CD4-positive, alpha-beta memory T cell (primary cell): ENCODE results near the gene DYNC1I1. TPM values are rescaled to one million over a fixed set of nuclear protein-coding genes. Genes with fewer than 3 reads are reported as not detected.

Experiments
- CTCF ChIA-PET: fragments of 350-600 bp; sonication (Branson Sonifier 250); formaldehyde crosslinking; loops from one replicate; lab custom pipeline; 2021; ENCODE audit warnings: inconsistent platforms; ENCODE audit not compliant: partially characterized antibody; lab: Charles Lee
- POLR2A ChIA-PET: fragments of 350-600 bp; sonication (Branson Sonifier 250); formaldehyde crosslinking; loops from one replicate; lab custom pipeline; 2021; ENCODE audit not compliant: partially characterized antibody; lab: Charles Lee
- DNase-seq, 5 donors: peaks; one replicate each; pipeline versions ENCODE4 v3.0.0 to v3.0.0-alpha.2; 2020 to 2022; ENCODE audit warnings: mixed read lengths in 1 of 5
- H3K27ac ChIP-seq: one replicate; pipeline ENCODE4 v1.7.0; 2013; ENCODE audit warnings: low read depth, low read length
- H3K27me3 ChIP-seq: 2 replicates; pipeline ENCODE4 v1.7.0; 2013; ENCODE audit warnings: mild to moderate bottlenecking, low read length, moderate library complexity; ENCODE audit not compliant: insufficient read depth
- H3K36me3 ChIP-seq: 2 replicates; pipeline ENCODE4 v1.7.0; 2013; ENCODE audit warnings: mild to moderate bottlenecking, low read length, moderate library complexity; ENCODE audit not compliant: insufficient read depth
- H3K4me1 ChIP-seq: 2 replicates; pipeline ENCODE4 v1.7.0; 2013; ENCODE audit warnings: mild to moderate bottlenecking, low read length, moderate library complexity; ENCODE audit not compliant: insufficient read depth
- H3K4me3 ChIP-seq, 2 donors: one replicate each; pipeline ENCODE4 v1.7.0; 2013; ENCODE audit warnings: low read length in 2 of 2, mild to moderate bottlenecking in 1 of 2
- H3K9me3 ChIP-seq, 2 donors: one replicate each; pipeline ENCODE4 v1.7.0; 2013; ENCODE audit warnings: low read length in 2 of 2, control low read depth in 1 of 2; ENCODE audit not compliant: control insufficient read depth in 1 of 2
- H3K27ac Mint-ChIP-seq, 7 donors: one replicate each; pipeline ENCODE4 v1.8.0; 2020 to 2021; ENCODE audit warnings: mixed read lengths in 7 of 7, mild to moderate bottlenecking in 6 of 7, inconsistent platforms in 3 of 7, moderate library complexity in 3 of 7
- H3K27me3 Mint-ChIP-seq, 2 donors: one replicate each; pipeline ENCODE4 v1.8.0; 2020 to 2021; ENCODE audit warnings: mixed read lengths in 2 of 2
- H3K36me3 Mint-ChIP-seq, 2 donors: one replicate each; pipeline ENCODE4 v1.8.0; 2020 to 2021; ENCODE audit warnings: mixed read lengths in 2 of 2, inconsistent platforms in 1 of 2, mild to moderate bottlenecking in 1 of 2
- H3K4me1 Mint-ChIP-seq, 4 donors: one replicate each; pipeline ENCODE4 v1.8.0; 2020 to 2021; ENCODE audit warnings: mixed read lengths in 4 of 4, mild to moderate bottlenecking in 1 of 4
- H3K4me3 Mint-ChIP-seq, 8 donors: one replicate each; pipeline ENCODE4 v1.8.0; 2020 to 2021; ENCODE audit warnings: mixed read lengths in 8 of 8, mild to moderate bottlenecking in 7 of 8, moderate library complexity in 6 of 8, inconsistent platforms in 3 of 8
- H3K9me3 Mint-ChIP-seq, 8 donors: one replicate each; pipeline ENCODE4 v1.8.0; 2020 to 2021; ENCODE audit warnings: mixed read lengths in 8 of 8, mild to moderate bottlenecking in 5 of 8, inconsistent platforms in 3 of 8, moderate library complexity in 1 of 8
- intact Hi-C: fragments of 100-400 bp; cut with micrococcal nuclease; formaldehyde crosslinking; loops from one replicate; pipeline ENCODE4 v1.15.1; 2023
- polyA plus RNA-seq, 2 donors: library from polyadenylated mRNA; unstranded; fragments of 300-500 nt; fragmentation: Illumina TruSeq; gene quantifications; one replicate each; pipeline ENCODE4 v1.2.3, GENCODE V29; 2021
- total RNA-seq, 2 experiments: library from RNA; stranded (reverse); gene quantifications; one replicate each; pipeline ENCODE4 v1.2.3, GENCODE V29; 2021

DYNC1I1 gene
- total and polyA plus RNA-seq, 4 experiments from 2014 or later = 0.33 TPM; not detected in 3

DNA sequence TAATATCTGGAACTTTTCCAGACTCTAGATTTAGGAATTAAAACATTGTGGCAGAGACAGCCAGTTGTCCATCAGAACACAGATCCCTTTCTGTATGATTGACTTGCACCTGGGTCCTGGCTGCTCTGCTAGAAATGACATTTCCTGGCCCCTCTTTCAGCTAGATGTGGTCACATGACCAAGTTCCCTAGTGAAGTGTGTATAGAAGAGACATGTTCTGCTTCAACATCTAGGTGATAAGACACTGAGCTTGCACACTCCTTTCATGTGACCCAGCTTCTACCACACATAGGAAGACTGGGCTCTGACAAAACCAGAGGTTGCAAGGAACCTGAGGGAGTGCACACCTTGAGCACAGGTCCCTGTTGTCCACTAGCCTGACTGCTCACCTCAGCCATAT is 22.8 kb upstream of the DYNC1I1 start:
- no peaks in the 10 kb centered on the region for H3K36me3 Mint-ChIP-seq
- peaks cover 0 to 5% (median 0%) of the 10 kb centered on the region in 8 donors for H3K9me3 Mint-ChIP-seq
- no peak overlapping the region for H3K27ac Mint-ChIP-seq
- Histone ChIP-seq H3K4me3 (no peak overlapping the region), H3K4me1 (no peaks in the 10 kb centered on the region), H3K36me3 (no peaks in the 10 kb centered on the region), H3K27me3 (no peaks in the 10 kb centered on the region), H3K27ac (no peak overlapping the region), H3K9me3 (no peaks in the 10 kb centered on the region)
- no peaks in the 10 kb centered on the region for H3K4me1 Mint-ChIP-seq
- H3K4me3 Mint-ChIP-seq = no peak overlapping the region
- ChIA-PET POLR2A (no interaction called here), CTCF (no interaction called here)
- intact Hi-C loops = no loop called here
- DNase-seq = no peak
- peaks cover 0 to 2% of the 10 kb centered on the region in 2 donors for H3K27me3 Mint-ChIP-seq

DNA sequence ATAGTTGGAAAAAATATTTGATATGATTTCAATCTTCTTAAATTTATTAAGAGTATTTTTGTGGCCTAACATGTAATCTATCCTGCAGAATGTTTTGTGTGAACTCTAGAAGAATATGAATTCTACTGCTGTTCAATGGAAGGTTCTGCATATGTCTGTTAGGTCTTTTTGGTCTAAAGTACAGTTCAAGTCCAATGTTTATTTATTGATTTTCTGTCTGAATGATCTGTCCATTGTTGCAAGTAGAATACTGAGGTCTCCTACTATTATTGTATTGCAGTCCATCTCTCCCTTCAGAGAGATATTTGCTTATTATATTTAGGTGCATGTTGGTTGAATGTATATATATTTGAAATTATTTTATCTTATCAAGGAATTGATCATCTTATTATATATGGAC is 18.9 kb upstream of the DYNC1I1 start:
- Mint-ChIP-seq H3K4me3 (no peak overlapping the region), H3K4me1 (no peaks in the 10 kb centered on the region), H3K36me3 (no peaks in the 10 kb centered on the region), H3K9me3 (peaks cover 0 to 5% (median 2%) of the 10 kb centered on the region in 8 donors), H3K27ac (no peak overlapping the region), H3K27me3 (peaks cover 0 to 4% of the 10 kb centered on the region in 2 donors)
- no peak for DNase-seq
- no peaks in the 10 kb centered on the region for H3K9me3 ChIP-seq
- intact Hi-C loops = no loop called here
- no peaks in the 10 kb centered on the region for H3K4me1 ChIP-seq
- POLR2A ChIA-PET = no interaction called here
- CTCF ChIA-PET = no interaction called here
- no peak overlapping the region for H3K27ac ChIP-seq
- H3K36me3 ChIP-seq = no peaks in the 10 kb centered on the region
- H3K27me3 ChIP-seq = no peaks in the 10 kb centered on the region
- H3K4me3 ChIP-seq = no peak overlapping the region

DNA sequence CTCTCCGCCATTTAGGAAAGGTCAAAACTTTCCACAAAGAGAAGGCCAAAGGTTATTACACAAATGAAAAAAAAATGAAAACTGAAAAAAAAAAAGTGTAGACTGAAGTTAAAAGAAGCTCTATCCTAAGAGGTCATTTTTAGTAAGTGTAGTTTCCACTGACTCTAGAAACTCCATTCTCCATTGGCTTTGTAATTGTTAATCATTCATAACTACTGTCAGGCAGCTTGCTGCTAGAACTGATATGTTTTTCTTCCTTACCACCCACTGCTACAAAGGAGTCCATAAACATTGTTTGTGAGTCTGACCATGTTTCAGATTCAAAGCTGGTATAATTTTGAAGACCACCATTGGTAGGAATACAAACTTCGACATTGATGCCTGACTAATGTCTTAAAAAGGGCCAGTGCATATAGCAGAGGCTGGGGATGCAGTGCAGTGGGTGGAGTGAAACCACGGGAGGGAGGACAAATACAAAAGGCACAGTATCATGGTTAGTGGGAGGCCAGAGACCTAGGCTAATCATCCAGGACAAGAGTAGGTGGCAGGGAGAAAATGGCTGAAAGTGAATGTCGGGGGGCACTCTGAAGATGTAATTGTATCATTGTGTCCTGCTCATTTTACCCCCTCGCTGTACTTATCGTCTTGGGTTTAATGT is 16.9 kb upstream of the DYNC1I1 start:
- no peak overlapping the region for H3K27ac Mint-ChIP-seq
- H3K27me3 Mint-ChIP-seq = peaks cover 0 to 4% of the 10 kb centered on the region in 2 donors
- no peak for DNase-seq
- ChIA-PET POLR2A (no interaction called here), CTCF (no interaction called here)
- H3K9me3 Mint-ChIP-seq = peaks cover 0 to 5% (median 2%) of the 10 kb centered on the region in 8 donors
- no peaks in the 10 kb centered on the region for H3K9me3 ChIP-seq
- H3K4me3 Mint-ChIP-seq = no peak overlapping the region
- no peaks in the 10 kb centered on the region for H3K36me3 ChIP-seq
- no peak overlapping the region for H3K27ac ChIP-seq
- H3K4me1 Mint-ChIP-seq = no peaks in the 10 kb centered on the region
- intact Hi-C loops = no loop called here
- H3K4me1 ChIP-seq = no peaks in the 10 kb centered on the region
- no peaks in the 10 kb centered on the region for H3K27me3 ChIP-seq
- no peaks in the 10 kb centered on the region for H3K36me3 Mint-ChIP-seq
- H3K4me3 ChIP-seq = no peak overlapping the region

DNA sequence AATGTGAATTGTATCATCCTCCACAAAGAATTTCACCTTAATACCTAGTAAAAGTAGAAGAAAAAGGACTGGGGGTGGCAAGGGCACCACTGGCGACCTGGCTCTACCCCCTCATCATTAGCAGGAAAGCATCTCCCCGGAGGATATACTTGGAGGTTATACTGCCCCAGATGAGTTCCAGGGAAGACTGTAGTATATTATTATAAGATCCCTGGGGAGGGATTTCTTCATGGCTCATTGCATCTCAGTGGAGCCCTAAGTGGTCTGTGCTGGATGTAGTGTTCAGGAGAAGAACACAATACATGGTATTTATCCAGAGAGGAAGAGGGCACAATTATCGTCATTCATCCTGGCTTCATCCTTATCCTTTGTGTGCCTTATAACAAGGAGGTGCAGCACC is 14.2 kb upstream of the DYNC1I1 start:
- no peaks in the 10 kb centered on the region for H3K27me3 ChIP-seq
- no peak overlapping the region for H3K27ac ChIP-seq
- DNase-seq = no peak
- no peaks in the 10 kb centered on the region for H3K4me1 ChIP-seq
- POLR2A ChIA-PET = no interaction called here
- no peaks in the 10 kb centered on the region for H3K4me1 Mint-ChIP-seq
- no peaks in the 10 kb centered on the region for H3K9me3 ChIP-seq
- H3K36me3 Mint-ChIP-seq = no peaks in the 10 kb centered on the region
- peaks cover 0 to 2% of the 10 kb centered on the region in 2 donors for H3K27me3 Mint-ChIP-seq
- no peak overlapping the region for H3K27ac Mint-ChIP-seq
- no peak overlapping the region for H3K4me3 Mint-ChIP-seq
- no peak overlapping the region for H3K4me3 ChIP-seq
- intact Hi-C loops = no loop called here
- H3K9me3 Mint-ChIP-seq = peaks cover 0 to 4% (median 3%) of the 10 kb centered on the region in 8 donors
- no peaks in the 10 kb centered on the region for H3K36me3 ChIP-seq
- CTCF ChIA-PET = no interaction called here

DNA sequence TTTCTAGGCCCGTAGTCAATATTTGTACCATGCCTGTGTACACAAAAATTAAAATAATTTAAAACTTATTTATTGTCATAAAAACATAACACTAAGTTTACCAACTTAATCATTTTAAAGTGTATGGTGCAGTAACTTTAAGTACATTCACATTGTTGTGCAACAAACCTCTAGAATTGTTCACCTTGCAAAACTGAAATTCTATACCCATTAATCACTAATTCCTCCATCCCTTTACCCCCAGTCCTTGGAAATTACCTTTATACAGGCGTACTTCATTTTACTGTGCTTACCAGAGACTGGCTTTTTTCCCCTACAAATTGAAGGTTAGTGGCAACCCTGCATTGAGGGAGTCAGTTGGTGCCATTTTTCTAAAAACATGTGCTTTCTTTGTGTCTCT is 6.3 kb upstream of the DYNC1I1 start:
- ChIA-PET POLR2A (no interaction called here), CTCF (no interaction called here)
- Histone ChIP-seq H3K9me3 (no peaks in the 10 kb centered on the region), H3K27me3 (no peaks in the 10 kb centered on the region), H3K4me1 (no peaks in the 10 kb centered on the region), H3K4me3 (no peak overlapping the region), H3K36me3 (no peaks in the 10 kb centered on the region), H3K27ac (no peak overlapping the region)
- peaks cover 0 to 4% (median under 1%) of the 10 kb centered on the region in 8 donors for H3K9me3 Mint-ChIP-seq
- intact Hi-C loops = no loop called here
- no peak overlapping the region for H3K4me3 Mint-ChIP-seq
- H3K27me3 Mint-ChIP-seq = no peaks in the 10 kb centered on the region
- H3K27ac Mint-ChIP-seq = no peak overlapping the region
- no peaks in the 10 kb centered on the region for H3K36me3 Mint-ChIP-seq
- no peaks in the 10 kb centered on the region for H3K4me1 Mint-ChIP-seq
- no peak for DNase-seq

DNA sequence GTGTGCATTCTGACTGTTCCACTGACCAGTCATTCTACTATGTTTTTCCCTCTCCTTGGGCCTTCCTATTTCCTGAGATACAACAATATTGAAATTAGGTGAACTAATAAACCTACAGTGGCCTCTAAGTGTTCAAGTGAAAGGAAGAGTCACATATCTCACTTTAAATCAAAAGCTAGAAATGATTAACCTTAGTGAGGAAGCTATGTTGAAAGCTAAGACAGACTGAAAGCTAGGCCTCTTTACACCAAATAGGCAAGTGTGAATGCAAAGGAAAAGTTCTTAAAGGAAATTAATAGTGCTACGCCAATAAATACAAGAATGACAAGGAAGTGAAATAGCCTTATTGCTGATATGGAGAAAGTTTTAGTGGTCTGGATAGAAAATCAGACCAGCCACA is 5.7 kb upstream of the DYNC1I1 start:
- H3K4me3 Mint-ChIP-seq = no peak overlapping the region
- ChIA-PET POLR2A (no interaction called here), CTCF (no interaction called here)

DNA sequence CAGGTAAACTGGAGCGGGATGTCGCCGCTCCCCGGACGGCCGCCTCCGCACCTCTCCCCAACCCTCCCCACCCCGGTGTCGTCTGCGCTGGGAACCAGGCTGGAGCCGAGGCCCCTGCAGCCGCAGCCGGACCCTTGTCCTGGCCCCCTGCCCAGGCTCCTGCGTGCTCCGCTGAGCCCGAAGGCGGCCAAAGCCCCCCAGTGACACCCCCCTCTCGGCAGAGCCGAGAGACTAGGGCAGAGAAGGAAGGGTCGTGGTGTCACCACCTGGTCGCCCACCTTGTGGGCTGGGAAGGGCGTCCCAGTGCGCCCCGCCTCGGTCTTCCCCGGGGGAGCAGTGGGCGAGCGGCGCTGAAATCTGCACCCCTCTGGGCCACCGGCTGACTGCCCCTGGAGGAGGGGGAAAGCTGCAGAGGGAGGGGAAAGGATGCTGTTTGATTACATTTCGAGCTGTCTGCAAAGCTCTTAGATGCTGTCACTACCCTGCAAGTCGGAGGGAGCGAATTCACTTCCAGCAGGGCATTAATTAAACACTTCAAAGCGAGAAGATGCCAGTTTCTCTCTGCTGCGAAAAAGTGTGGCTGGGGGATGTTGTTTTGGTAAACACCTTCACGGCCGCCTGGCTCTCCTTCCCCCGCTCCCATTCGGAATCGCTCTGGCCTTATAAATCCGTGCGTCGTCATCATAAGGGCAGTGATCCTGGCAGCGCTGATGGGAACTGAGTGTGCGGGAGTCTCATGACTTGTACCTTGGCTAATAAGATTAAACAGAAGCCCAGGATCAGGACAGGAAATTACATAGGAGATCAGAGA is 622 bp downstream of the DYNC1I1 start:
- peaks cover 19% of the 10 kb centered on the region in 2 donors for H3K27me3 Mint-ChIP-seq
- no peak overlapping the region for H3K27ac Mint-ChIP-seq
- H3K4me1 Mint-ChIP-seq = peaks cover 0 to 5% (median 3%) of the 10 kb centered on the region in 4 donors
- no peak for DNase-seq
- ChIA-PET POLR2A (no interaction called here), CTCF (no interaction called here)
- intact Hi-C loops = no loop called here
- peaks cover 0 to 7% (median 0%) of the 10 kb centered on the region in 8 donors for H3K9me3 Mint-ChIP-seq
- no peaks in the 10 kb centered on the region for H3K27me3 ChIP-seq
- H3K4me1 ChIP-seq = no peaks in the 10 kb centered on the region
- no peak overlapping the region for H3K27ac ChIP-seq
- no peaks in the 10 kb centered on the region for H3K9me3 ChIP-seq
- H3K36me3 ChIP-seq = no peaks in the 10 kb centered on the region
- no peaks in the 10 kb centered on the region for H3K36me3 Mint-ChIP-seq
- no peak overlapping the region for H3K4me3 ChIP-seq
- H3K4me3 Mint-ChIP-seq = peak overlapping the region in 2 of 8 donors; percentile 5 to 39

More for the DNA sequence above, 5.7 kb upstream of the DYNC1I1 start:
- Histone ChIP-seq H3K36me3 (no peaks in the 10 kb centered on the region), H3K4me3 (no peak overlapping the region), H3K9me3 (no peaks in the 10 kb centered on the region), H3K4me1 (no peaks in the 10 kb centered on the region), H3K27ac (no peak overlapping the region), H3K27me3 (no peaks in the 10 kb centered on the region)
- Mint-ChIP-seq H3K4me1 (peaks cover 0 to 1% (median 0%) of the 10 kb centered on the region in 4 donors), H3K36me3 (no peaks in the 10 kb centered on the region), H3K27ac (no peak overlapping the region), H3K27me3 (peaks cover 0 to 2% of the 10 kb centered on the region in 2 donors), H3K9me3 (peaks cover 0 to 4% (median 0%) of the 10 kb centered on the region in 8 donors)
- no peak for DNase-seq
- intact Hi-C loops = no loop called here
